K562 (cell line): ENCODE results near the gene AKAP13.

ENCODE experiments used
- ASH1L ChIP-seq: fragments of 450-650 bp; IDR thresholded peaks from 2 replicates; pipeline ENCODE4 v1.6.1; 2018; ENCODE audit warnings: borderline replicate concordance, mild to moderate bottlenecking, low read depth; ENCODE audit not compliant: partially characterized antibody
- CHD2 ChIP-seq: IDR thresholded peaks from 2 replicates; pipeline ENCODE4 v1.6.1; 2011; ENCODE audit warnings: low read depth, low read length
- CTCF ChIP-seq, 3 experiments: IDR thresholded peaks in 2 of 3; conservative IDR thresholded peaks in 1 of 3; 2 replicates each; pipeline ENCODE4 v1.5.1; 2011 to 2012; ENCODE audit warnings: low read length in 3 of 3, mild to moderate bottlenecking in 3 of 3, control low read depth in 2 of 3, improper control_type of control experiment in 1 of 3, inconsistent platforms in 1 of 3, low read depth in 1 of 3, mixed read lengths in 1 of 3, moderate library complexity in 1 of 3; ENCODE audit not compliant: insufficient read depth in 2 of 3
- E2F5 ChIP-seq: sonication (generic); formaldehyde crosslinking; IDR thresholded peaks from 2 replicates; pipeline ENCODE4 v1.8.0; 2022; ENCODE audit warnings: mild to moderate bottlenecking, missing genetic modification reagents
- EP300 ChIP-seq: IDR thresholded peaks from 2 replicates; pipeline ENCODE4 v1.6.1; 2012; ENCODE audit warnings: low read length, improper control_type of control experiment
- HOMEZ ChIP-seq: fragments of 250-450 bp; sonication (Bioruptor Pico); IDR thresholded peaks from 2 replicates; pipeline ENCODE4 v1.4.0; 2020; ENCODE audit warnings: mild to moderate bottlenecking, moderate library complexity
- JUNB ChIP-seq: fragments of 450-650 bp; formaldehyde crosslinking; conservative IDR thresholded peaks from 2 replicates; pipeline ENCODE4 v1.4.0; 2020; ENCODE audit warnings: mild to moderate bottlenecking
- MXD1 ChIP-seq: fragments of 250-450 bp; sonication (Bioruptor Pico); IDR thresholded peaks from 2 replicates; pipeline ENCODE4 v1.8.0; 2021; ENCODE audit warnings: borderline replicate concordance, mild to moderate bottlenecking, moderate library complexity; ENCODE audit not compliant: poor library complexity, severe bottlenecking
- NFXL1 ChIP-seq: fragments of 450-650 bp; formaldehyde crosslinking; IDR thresholded peaks from 2 replicates; pipeline ENCODE4 v1.4.0; 2021; ENCODE audit warnings: mild to moderate bottlenecking
- PTTG1 ChIP-seq: fragments of 450-650 bp; IDR thresholded peaks from 2 replicates; pipeline ENCODE4 v1.6.1; 2016; ENCODE audit warnings: low read depth, mild to moderate bottlenecking, missing genetic modification characterization, missing compliant biosample characterization
- STAG1 ChIP-seq: sonication (generic); formaldehyde crosslinking; IDR thresholded peaks from 2 replicates; pipeline ENCODE4 v1.5.0; 2020; ENCODE audit warnings: missing genetic modification reagents, borderline replicate concordance

GRCh38 chr15:85779249-85779648 is 398.8 kb downstream of the AKAP13 start:
- TF ChIP-seq CTCF (IDR thresholded peaks at IDR 0.05 in 2 of 3, conservative IDR thresholded peaks at IDR 0.05 in 1 of 3; ENCODE audit: insufficient read depth in 2 of 3, low read depth in 1 of 3, low read length in 3 of 3): no peak
- no peak for TF ChIP-seq ASH1L
- TF ChIP-seq E2F5 (CRISPR knock-in tag): no peak
- TF ChIP-seq NFXL1 (CRISPR knock-in tag): no peak
- TF ChIP-seq STAG1: no peak
- no peak for TF ChIP-seq MXD1 (CRISPR knock-in tag)
- TF ChIP-seq HOMEZ (CRISPR knock-in tag): no peak
- no peak for TF ChIP-seq JUNB (CRISPR knock-in tag)
- TF ChIP-seq PTTG1 (tag): no peak
- no peak for TF ChIP-seq CHD2
- no peak for TF ChIP-seq EP300
